GM10847 (cell line): Measurements from ENCODE around the gene MOB2.

ENCODE experiments used
- POLR2A ChIP-seq: IDR thresholded peaks from 2 replicates; pipeline ENCODE4 v1.6.1; 2011; ENCODE audit not compliant: insufficient read length; ENCODE audit errors: extremely low read depth

Gene MOB2

DNA sequence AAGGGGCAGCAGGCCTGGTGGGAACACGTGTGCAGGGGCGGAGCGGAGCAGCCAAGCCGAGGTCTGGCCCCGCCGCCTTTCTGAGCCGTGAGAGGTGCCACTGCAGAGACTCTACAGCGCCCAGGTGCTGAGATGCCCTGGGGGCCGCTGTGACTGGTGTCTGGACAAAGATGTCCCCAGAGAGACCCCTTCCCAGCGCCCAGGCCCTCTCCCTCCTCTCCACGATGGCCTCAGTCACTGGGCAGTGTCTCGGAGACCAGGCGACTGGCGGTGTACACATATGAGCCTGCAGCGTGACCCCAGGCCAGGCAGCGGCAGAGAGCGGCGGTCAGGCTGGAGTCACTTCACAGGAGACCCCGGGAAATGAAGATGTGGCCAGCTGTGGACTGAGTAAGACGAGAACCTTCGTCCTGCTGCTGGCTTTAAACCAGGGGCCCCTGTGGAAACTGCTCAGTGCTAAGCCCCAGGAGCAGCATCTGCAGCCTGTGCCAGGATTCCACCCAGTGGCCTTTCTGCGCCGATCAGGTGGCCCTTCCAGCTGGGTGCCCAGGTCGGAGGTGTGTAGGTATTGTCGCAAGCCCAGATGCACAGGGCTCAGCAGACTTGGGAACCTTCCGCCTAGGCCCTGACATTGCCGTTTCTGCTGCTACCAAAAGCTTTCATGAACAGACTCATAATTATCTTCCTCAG lies 34.7 kb downstream of the MOB2 start:
- TF ChIP-seq POLR2A = no peak

DNA sequence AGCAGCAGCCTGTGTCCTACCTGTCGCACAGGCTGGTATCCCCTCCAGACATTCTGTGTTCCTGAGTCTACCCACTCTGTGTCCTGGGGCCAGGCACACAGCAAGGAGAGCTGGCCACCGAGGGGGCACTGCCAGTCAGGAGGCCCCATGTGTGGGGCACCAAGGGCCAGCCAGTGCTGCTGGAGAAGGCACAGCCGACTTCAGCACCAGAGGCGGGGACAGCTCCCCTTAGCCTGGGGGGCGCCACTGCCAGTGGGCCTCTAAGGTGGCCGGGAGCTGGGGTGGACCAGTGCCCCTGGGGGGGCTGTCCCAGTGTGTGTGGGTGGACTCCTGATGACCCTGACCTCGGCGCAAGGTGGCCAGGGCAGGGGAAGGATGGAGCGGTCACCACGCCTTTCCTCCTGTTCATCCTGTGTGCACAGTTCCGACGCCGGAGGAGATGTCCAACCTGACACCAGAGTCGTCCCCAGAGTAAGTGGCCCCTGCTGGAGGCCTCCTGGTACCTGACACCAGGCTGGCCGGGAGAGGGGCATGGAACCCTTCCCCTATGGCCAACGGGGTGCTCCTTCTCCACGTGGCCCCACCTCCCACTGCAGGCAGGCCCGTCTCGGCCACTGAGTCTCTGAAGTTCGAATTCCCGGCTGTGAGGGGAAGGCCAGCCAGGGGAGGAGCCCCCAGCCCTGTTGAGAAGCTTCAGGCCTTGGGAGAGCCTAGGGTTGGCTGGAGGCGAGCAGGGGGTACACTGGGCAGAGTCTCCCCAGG lies 35.4 kb downstream of the MOB2 start:
- no peak for TF ChIP-seq POLR2A

DNA sequence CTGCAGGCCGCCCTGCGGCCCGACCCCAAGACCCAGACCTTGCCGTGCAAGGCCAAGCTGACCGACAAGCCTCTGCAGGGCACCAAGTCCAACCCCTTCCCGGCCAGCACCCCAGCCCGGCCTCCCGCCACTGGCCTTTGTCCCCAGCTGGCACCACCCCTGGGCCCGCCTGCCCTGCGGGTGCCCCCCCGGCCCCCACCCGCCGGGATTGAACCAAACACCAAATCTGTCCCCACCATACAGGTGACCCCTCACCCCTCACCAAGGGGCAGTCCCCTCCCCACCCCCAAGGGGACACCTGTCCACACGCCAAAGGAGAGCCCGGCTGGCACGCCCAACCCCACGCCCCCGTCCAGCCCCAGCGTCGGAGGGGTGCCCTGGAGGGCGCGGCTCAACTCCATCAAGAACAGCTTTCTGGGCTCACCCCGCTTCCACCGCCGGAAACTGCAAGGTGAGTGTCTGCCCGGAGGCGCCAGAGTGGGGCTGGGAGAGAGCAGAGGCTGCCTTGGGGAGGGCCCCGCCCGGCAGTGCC lies 36.2 kb downstream of the MOB2 start:
- no peak for TF ChIP-seq POLR2A

- no peak for TF ChIP-seq POLR2A
Measured at GRCh38 chr11:1449490-1450243, 36.9 kb downstream of the MOB2 start.

DNA sequence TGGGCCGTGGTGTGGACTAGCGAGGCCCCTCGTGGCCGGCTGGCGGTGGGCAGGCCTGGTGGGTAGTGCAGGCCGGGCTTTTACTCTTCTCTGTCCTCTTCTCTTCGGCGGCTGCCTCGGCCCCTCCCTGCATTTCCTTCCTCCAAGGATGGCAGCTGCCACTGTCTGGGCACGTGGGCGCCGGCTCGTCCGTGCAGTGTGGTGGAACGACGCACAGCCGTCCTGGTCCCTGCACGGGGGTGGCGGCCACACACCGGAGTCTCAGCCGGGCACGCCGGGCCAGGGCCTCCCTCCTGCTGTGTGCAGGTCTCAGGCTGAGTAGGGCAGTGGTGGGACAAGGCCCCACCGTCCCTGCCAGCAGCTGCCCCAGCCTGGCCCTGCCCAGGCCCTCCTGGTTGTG lies 37.7 kb downstream of the MOB2 start:
- no peak for TF ChIP-seq POLR2A

- TF ChIP-seq POLR2A = no peak
Measured at GRCh38 chr11:1447845-1448825, 38.4 kb downstream of the MOB2 start.

DNA sequence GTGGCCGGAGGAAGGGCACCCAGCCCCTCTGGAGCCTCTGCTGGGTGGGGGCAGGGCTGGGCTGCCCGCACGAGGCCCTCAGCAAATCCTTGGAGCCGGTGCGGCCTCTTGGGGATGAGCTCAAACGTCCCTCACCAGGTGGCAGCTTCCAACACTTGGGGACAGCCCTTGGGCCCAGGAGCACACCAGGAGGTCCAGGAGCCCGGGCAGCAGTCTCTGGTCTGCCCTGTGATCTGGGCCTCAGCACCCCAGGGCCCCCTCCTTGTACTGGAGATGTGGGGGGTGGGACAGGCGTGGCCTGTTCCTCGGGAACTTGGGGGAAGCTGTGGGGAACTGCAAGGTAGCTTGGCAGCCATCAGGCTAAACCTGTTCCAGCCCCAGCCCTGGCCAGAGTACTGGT lies 40.0 kb downstream of the MOB2 start:
- TF ChIP-seq POLR2A = no peak

- no peak for TF ChIP-seq POLR2A
Measured at GRCh38 chr11:1445741-1446445, 40.7 kb downstream of the MOB2 start.

- no peak for TF ChIP-seq POLR2A
Measured at GRCh38 chr11:1444823-1445422, 41.7 kb downstream of the MOB2 start.

- no peak for TF ChIP-seq POLR2A
Measured at GRCh38 chr11:1444321-1444720, 42.3 kb downstream of the MOB2 start.

- no peak for TF ChIP-seq POLR2A
Measured at GRCh38 chr11:1443737-1444136, 42.8 kb downstream of the MOB2 start.

- TF ChIP-seq POLR2A = no peak
Measured at GRCh38 chr11:1442807-1443366, 43.7 kb downstream of the MOB2 start.

DNA sequence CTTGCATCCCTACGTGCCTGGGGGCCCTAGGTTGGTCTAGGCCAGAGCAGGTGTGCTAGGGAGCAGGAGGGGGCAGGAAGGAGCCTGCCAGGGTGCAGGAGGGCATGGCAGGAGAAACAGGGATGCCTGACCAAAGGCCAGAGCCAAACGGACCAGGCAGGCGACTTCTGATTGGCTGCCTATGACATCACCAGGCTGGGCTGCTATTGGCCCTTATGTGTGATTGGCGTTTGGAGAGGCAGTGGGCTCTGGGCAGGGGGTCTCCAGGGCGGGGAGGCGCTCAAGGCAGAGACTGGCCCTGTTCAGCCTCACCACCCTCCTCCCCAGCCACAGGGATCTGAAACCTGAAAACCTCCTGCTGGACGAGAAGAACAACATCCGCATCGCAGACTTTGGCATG lies 44.4 kb downstream of the MOB2 start:
- TF ChIP-seq POLR2A = no peak
